ENCODE data around the gene FRY. TPM values are rescaled to one million over a fixed set of nuclear protein-coding genes. Genes with fewer than 3 reads are reported as not detected.

The FRY gene
- total and polyA plus RNA-seq, 9 of the 15 experiments (the other 6 are each of a cell fraction or from before 2014, with no cell fraction given) = 0.03 to 0.31 (median 0.11) TPM; not detected in 3

DNA sequence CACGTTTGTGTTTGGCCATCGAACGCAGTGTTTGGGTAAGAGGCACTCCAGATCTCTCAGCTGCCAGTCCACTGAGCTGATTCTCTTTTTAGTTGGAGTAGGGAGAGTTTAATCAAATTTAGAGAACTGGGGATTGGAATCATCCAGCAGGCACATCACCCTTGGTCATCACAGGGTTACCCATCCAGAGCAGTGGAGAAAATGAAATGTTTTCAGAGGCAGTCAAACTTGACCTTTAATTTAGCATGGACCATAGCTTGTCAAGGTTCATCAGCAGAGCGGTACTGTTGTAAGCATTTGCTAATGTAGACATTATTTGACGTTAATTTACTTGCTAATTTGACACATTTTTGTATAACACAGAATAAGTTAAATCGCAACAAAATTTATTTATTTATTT, 18.4 kb upstream of the FRY start:
- H4K20me1 ChIP-seq (replicated peaks; ENCODE audit: control insufficient read depth, insufficient read depth, low read length) = no peaks in the 10 kb centered on the region
- POLR2A ChIA-PET = interaction anchor here (0.5 kb wide), 1 partner anchor 11 kb away, joined by 3 read pairs; no protein-coding TSS in a partner anchor
- H3K4me1 ChIP-seq (replicated peaks in 1 of 2; ENCODE audit: control insufficient read depth in 2 of 2, insufficient read depth in 2 of 2, low read length in 2 of 2) = no peaks in the 10 kb centered on the region
- ATAC-seq = no peak
- BruUV-seq (replicated peaks) = no TSS peak
- H3K9me3 ChIP-seq (replicated peaks; ENCODE audit: control insufficient read depth, insufficient read depth, low read depth, low read length) = no peaks in the 10 kb centered on the region
- no peaks in the 10 kb centered on the region for H3K9me1 ChIP-seq (ENCODE audit: control insufficient read depth, insufficient read depth, low read length)
- intact Hi-C loops (cut with micrococcal nuclease) = no loop called here
- no peak overlapping the region for H3K9ac ChIP-seq (ENCODE audit: insufficient read depth in 1 of 2, low read depth in 2 of 2, low read length in 2 of 2)
- TF ChIP-seq HSF4 (CRISPR knock-in tag; IDR thresholded peaks at IDR 0.05; ENCODE audit: borderline replicate concordance) = no peak
- TF ChIP-seq JUN (IDR thresholded peaks at IDR 0.05; ENCODE audit: borderline replicate concordance, low read depth, low read length) = no peak
- TF ChIP-seq JUN (CRISPR knock-in tag; IDR thresholded peaks at IDR 0.05; ENCODE audit: borderline replicate concordance) = no peak
- no peak for TF ChIP-seq ZNF12 (CRISPR knock-in tag; IDR thresholded peaks at IDR 0.05)
- no peak overlapping the region for H3K4me3 ChIP-seq
- H3K79me2 ChIP-seq (ENCODE audit: control insufficient read depth, insufficient read depth, low read length) = no peaks in the 10 kb centered on the region
- CTCF ChIA-PET (ENCODE audit: low intra/inter-chr PET ratio) = no interaction called here
- 2% methylated on average over 6 of the region's 6 CpGs for WGBS (ENCODE audit: insufficient coverage, low coverage, missing lambda C conversion rate)
- no peaks in the 10 kb centered on the region for H3K36me3 ChIP-seq (ENCODE audit: control insufficient read depth, insufficient read depth, low read length)
- in situ Hi-C loops (cut with MboI) = no loop called here
- no peaks in the 10 kb centered on the region for H3K27me3 ChIP-seq (ENCODE audit: control insufficient read depth in 2 of 2, insufficient read depth in 2 of 2, low read length in 2 of 2)
- H2AFZ ChIP-seq (ENCODE audit: low read depth, low read length) = no peak overlapping the region
- H3K4me2 ChIP-seq (ENCODE audit: insufficient read depth, low read length) = no peak overlapping the region
- no peak for DNase-seq (ENCODE audit: extremely low read depth in 1 of 4, low spot score in 3 of 4)
- H3K27ac ChIP-seq (ENCODE audit: extremely low read depth, low read depth, low read length) = no peak overlapping the region
- FAIRE-seq = no peak

- Histone ChIP-seq H3K27ac (ENCODE audit: extremely low read depth, low read depth, low read length) (no peak overlapping the region), H3K36me3 (ENCODE audit: control insufficient read depth, insufficient read depth, low read length) (no peaks in the 10 kb centered on the region), H3K79me2 (ENCODE audit: control insufficient read depth, insufficient read depth, low read length) (no peaks in the 10 kb centered on the region), H3K9ac (ENCODE audit: insufficient read depth in 1 of 2, low read depth in 2 of 2, low read length in 2 of 2) (no peak overlapping the region), H3K4me1 (replicated peaks in 1 of 2; ENCODE audit: control insufficient read depth in 2 of 2, insufficient read depth in 2 of 2, low read length in 2 of 2) (no peaks in the 10 kb centered on the region), H3K4me3 (no peak overlapping the region), H3K27me3 (ENCODE audit: control insufficient read depth in 2 of 2, insufficient read depth in 2 of 2, low read length in 2 of 2) (no peaks in the 10 kb centered on the region), H2AFZ (ENCODE audit: low read depth, low read length) (no peak overlapping the region), H3K4me2 (ENCODE audit: insufficient read depth, low read length) (no peak overlapping the region), H4K20me1 (replicated peaks; ENCODE audit: control insufficient read depth, insufficient read depth, low read length) (no peaks in the 10 kb centered on the region), H3K9me1 (ENCODE audit: control insufficient read depth, insufficient read depth, low read length) (no peaks in the 10 kb centered on the region), H3K9me3 (replicated peaks; ENCODE audit: control insufficient read depth, insufficient read depth, low read depth, low read length) (no peaks in the 10 kb centered on the region)
- FAIRE-seq (no peak), ATAC-seq (no peak), DNase-seq (ENCODE audit: extremely low read depth in 1 of 4, low spot score in 3 of 4) (no peak)
- ChIA-PET CTCF (ENCODE audit: low intra/inter-chr PET ratio) (no interaction called here), POLR2A (no interaction called here)
- 0% methylated on average over 2 of the region's 2 CpGs for WGBS (ENCODE audit: insufficient coverage, low coverage, missing lambda C conversion rate)
- intact Hi-C loops (cut with micrococcal nuclease) = no loop called here
- BruUV-seq (replicated peaks) = no TSS peak
- in situ Hi-C loops (cut with MboI) = no loop called here
- TF ChIP-seq ZNF561 (CRISPR knock-in tag; conservative IDR thresholded peaks at IDR 0.05) = no peak
- TF ChIP-seq MAZ (CRISPR knock-in tag; conservative IDR thresholded peaks at IDR 0.05 in 1 of 2, IDR thresholded peaks at IDR 0.05 in 1 of 2) = no peak
- TF ChIP-seq EP400 (IDR thresholded peaks at IDR 0.05) = no peak
- TF ChIP-seq CBFB (CRISPR knock-in tag; IDR thresholded peaks at IDR 0.05) = no peak
- TF ChIP-seq, protein P1, sequence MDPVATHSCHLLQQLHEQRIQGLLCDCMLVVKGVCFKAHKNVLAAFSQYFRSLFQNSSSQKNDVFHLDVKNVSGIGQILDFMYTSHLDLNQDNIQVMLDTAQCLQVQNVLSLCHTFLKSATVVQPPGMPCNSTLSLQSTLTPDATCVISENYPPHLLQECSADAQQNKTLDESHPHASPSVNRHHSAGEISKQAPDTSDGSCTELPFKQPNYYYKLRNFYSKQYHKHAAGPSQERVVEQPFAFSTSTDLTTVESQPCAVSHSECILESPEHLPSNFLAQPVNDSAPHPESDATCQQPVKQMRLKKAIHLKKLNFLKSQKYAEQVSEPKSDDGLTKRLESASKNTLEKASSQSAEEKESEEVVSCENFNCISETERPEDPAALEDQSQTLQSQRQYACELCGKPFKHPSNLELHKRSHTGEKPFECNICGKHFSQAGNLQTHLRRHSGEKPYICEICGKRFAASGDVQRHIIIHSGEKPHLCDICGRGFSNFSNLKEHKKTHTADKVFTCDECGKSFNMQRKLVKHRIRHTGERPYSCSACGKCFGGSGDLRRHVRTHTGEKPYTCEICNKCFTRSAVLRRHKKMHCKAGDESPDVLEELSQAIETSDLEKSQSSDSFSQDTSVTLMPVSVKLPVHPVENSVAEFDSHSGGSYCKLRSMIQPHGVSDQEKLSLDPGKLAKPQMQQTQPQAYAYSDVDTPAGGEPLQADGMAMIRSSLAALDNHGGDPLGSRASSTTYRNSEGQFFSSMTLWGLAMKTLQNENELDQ (CRISPR knock-in tag; IDR thresholded peaks at IDR 0.05; ENCODE audit: borderline replicate concordance) = no peak
- no peak for TF ChIP-seq ILF3 (IDR thresholded peaks at IDR 0.05; ENCODE audit: borderline replicate concordance)
- no peak for TF ChIP-seq CC2D1A (IDR thresholded peaks at IDR 0.05)
- TF ChIP-seq CREB5 (CRISPR knock-in tag; IDR thresholded peaks at IDR 0.05) = no peak
Observed at GRCh38 chr13:32016119-32016518, 15.5 kb upstream of the FRY start.

All from K562 (cell line).